Testis (tissue), 3 donors: ENCODE data around the gene HPD. TPM values are rescaled to one million over a fixed set of nuclear protein-coding genes. Genes with fewer than 3 reads are reported as not detected.
"Not testable (repeated sequence)": the region's sequence is repeated elsewhere in the genome, so short reads cannot be mapped to it uniquely, and the experiment has no call there.

ENCODE experiments used
- DNase-seq: peaks from one replicate; pipeline ENCODE4 v3.0.0-alpha.2; 2019
- H3K27ac ChIP-seq, 2 donors: fragments of 200-600 bp; sonication (generic); one replicate each; pipeline ENCODE4 v1.5.1; 2019
- H3K27me3 ChIP-seq: fragments of 200-600 bp; sonication (generic); one replicate; pipeline ENCODE4 v1.5.1; 2019
- H3K36me3 ChIP-seq: fragments of 200-600 bp; sonication (generic); one replicate; pipeline ENCODE4 v1.5.1; 2017; ENCODE audit warnings: low read depth; ENCODE audit errors: missing control alignments
- H3K4me1 ChIP-seq: fragments of 200-600 bp; sonication (generic); one replicate; pipeline ENCODE4 v1.5.1; 2019
- H3K4me3 ChIP-seq, 2 donors: fragments of 200-600 bp; sonication (generic); one replicate each; pipeline ENCODE4 v1.5.1; 2017 to 2019
- H3K9me3 ChIP-seq: fragments of 200-600 bp; sonication (generic); one replicate; pipeline ENCODE4 v1.5.1; 2017
- CTCF ChIP-seq, 3 experiments: fragments of 450-650 bp in 2 of 3; fragments of 200-600 bp in 1 of 3; sonication (generic) in 1 of 3; IDR thresholded peaks; one replicate each; pipeline ENCODE4 v1.5.1; 2016 to 2019; ENCODE audit warnings: antibody characterized with exemption in 3 of 3, mild to moderate bottlenecking in 2 of 3, moderate library complexity in 1 of 3
- POLR2A ChIP-seq: fragments of 450-650 bp; IDR thresholded peaks from one replicate; pipeline ENCODE4 v1.6.1; 2017; ENCODE audit warnings: antibody characterized with exemption, mild to moderate bottlenecking, moderate library complexity
- WGBS, 2 donors: methylation state at CpG; one replicate each; pipeline ENCODE4 v1.1.5; 2018; 5-methylcytosine and 5-hydroxymethylcytosine counted together
- intact Hi-C: fragments of 100-400 bp; cut with DNase I; formaldehyde crosslinking; loops from one replicate; pipeline ENCODE4 v1.15.1; 2023; ENCODE audit warnings: low total_unique reads
- polyA plus RNA-seq: library from polyadenylated mRNA; stranded (reverse); fragments of 350-450 nt; fragmentation: Illumina TruSeq; extraction: RNeasy Lipid Tissue Mini Kit (QIAGEN cat#74804); gene quantifications from one replicate; pipeline ENCODE4 v1.2.3, GENCODE V29; 2014; ENCODE audit warnings: low read depth, low replicate concordance; ENCODE audit not compliant: insufficient read depth
- total RNA-seq, 2 donors: library from RNA; depleted of rRNA; stranded (reverse); fragments of >200 nt; gene quantifications; one replicate each; pipeline ENCODE4 v1.2.3, GENCODE V29; 2016

HPD gene
- total and polyA plus RNA-seq, 3 donors from 2014 or later, result 5.9 to 11.6 (median 10.6) TPM

GRCh38 chr12:121898287-121898686 is 39.6 kb upstream of the HPD start:
- 75 to 88% methylated on average over 5 of the region's 5 CpGs for WGBS, 2 donors
- no peak overlapping the region for H3K4me3 ChIP-seq
- intact Hi-C loops, result no loop called here

GRCh38 chr12:121894633-121895032 is 36.0 kb upstream of the HPD start:
- Histone ChIP-seq H3K36me3 (no peaks in the 10 kb centered on the region), H3K27me3 (no peaks in the 10 kb centered on the region), H3K27ac (no peak overlapping the region), H3K4me1 (peaks cover 9% of the 10 kb centered on the region), H3K4me3 (no peak overlapping the region), H3K9me3 (no peaks in the 10 kb centered on the region)
- peak; percentile 39 for DNase-seq
- intact Hi-C loops, result no loop called here
- 49 to 78% methylated on average over 7 of the region's 7 CpGs for WGBS, 2 donors
- TF ChIP-seq CTCF (IDR thresholded peaks at IDR 0.05) (peak in 1 of 3 experiments; percentile 22), POLR2A (no peak)

More at GRCh38 chr12:121898287-121898686, 39.6 kb upstream of the HPD start:
- H3K27me3 ChIP-seq, result no peaks in the 10 kb centered on the region
- DNase-seq, result no peak
- H3K36me3 ChIP-seq, result no peaks in the 10 kb centered on the region
- peaks cover 3% of the 10 kb centered on the region for H3K4me1 ChIP-seq
- no peaks in the 10 kb centered on the region for H3K9me3 ChIP-seq
- H3K27ac ChIP-seq, result no peak overlapping the region
- no peak for TF ChIP-seq POLR2A
- no peak for TF ChIP-seq CTCF (IDR thresholded peaks at IDR 0.05)

GRCh38 chr12:121893961-121894460 is 35.4 kb upstream of the HPD start:
- H3K27me3 ChIP-seq, result no peaks in the 10 kb centered on the region
- 39 to 71% methylated on average over 1 of the region's 1 CpG for WGBS, 2 donors
- H3K9me3 ChIP-seq, result no peaks in the 10 kb centered on the region
- TF ChIP-seq CTCF (IDR thresholded peaks at IDR 0.05) (no peak), POLR2A (no peak)
- H3K4me3 ChIP-seq, result no peak overlapping the region
- DNase-seq, result no peak
- H3K36me3 ChIP-seq, result no peaks in the 10 kb centered on the region
- no peak overlapping the region for H3K27ac ChIP-seq
- intact Hi-C loops, result no loop called here
- H3K4me1 ChIP-seq, result peaks cover 14% of the 10 kb centered on the region

DNA sequence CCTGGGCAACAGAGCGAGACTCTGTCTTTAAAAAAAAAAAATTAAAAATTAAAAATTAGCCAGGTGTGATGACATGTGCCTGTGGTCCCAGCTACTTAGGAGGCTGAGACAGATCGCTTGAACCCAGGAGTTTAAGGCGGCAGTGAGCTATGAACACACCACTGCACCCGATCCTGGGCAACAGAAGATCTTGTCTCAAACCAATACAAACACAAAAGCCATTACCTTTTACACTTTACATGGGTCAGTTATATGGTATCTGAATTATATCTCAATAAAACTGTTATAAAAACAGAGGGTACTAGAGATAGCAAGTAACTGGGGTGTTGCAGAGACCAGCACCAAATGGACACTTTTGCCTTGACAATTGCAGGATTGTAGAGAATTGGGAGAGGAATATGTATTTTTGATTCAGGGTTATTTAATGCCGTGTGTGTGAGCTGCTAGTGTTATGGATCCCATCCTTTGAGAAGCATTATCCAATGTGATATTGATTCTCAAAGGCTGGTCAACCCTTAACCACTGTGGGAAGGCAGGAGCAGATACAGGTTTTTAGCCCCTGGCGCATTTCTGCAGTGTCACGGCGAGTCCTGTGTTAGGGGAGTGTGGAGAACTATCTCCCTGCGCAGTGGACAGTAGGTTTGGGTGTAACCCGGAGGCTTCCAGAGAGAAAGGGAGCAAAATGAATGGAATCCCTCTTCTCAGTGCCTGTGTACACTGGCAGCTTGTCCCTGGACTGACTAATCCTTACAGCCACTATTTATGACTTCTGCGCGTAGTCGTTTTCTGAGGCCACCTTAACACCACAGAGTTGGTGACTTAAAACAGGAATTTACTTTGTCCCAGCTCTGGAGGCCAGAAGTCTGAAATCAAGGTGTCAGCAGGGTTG is 34.3 kb upstream of the HPD start:
- intact Hi-C loops, result no loop called here
- no peak for DNase-seq

DNA sequence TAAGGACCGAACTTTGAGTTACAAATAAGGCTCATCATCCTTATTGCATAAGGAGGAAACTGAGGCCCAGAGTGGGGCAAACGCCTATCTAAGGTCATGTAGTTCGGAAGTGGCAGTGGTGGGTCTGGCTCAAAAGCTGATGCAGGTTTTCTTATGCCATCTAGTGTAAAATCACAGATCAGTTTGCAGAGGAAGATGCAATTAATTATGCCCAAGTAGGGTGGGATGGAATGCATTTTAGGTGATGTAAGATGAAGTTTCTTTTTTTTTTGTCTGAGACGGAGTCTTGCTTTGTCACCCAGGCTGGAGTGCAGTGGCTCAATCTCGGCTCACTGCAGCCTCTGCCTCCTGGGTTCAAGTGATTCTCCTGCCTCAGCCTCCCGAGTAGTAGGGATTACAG is 31.0 kb upstream of the HPD start:
- H3K27ac ChIP-seq, H3K9me3 ChIP-seq, H3K36me3 ChIP-seq, intact Hi-C loops, H3K27me3 ChIP-seq, DNase-seq: not testable (repeated sequence)
- Histone ChIP-seq H3K4me3 (peak overlapping the region; percentile 71 to 84), H3K4me1 (peaks cover 14% of the 10 kb centered on the region)
- 42 to 51% methylated on average over 6 of the region's 6 CpGs for WGBS, 2 donors

More for the DNA sequence above, 34.3 kb upstream of the HPD start:
- 87 to 90% methylated on average over 10 to 13 of the region's 13 CpGs for WGBS, 2 donors
- Histone ChIP-seq H3K27ac (no peak overlapping the region), H3K9me3 (no peaks in the 10 kb centered on the region), H3K4me3 (no peak overlapping the region), H3K36me3 (no peaks in the 10 kb centered on the region), H3K4me1 (peaks cover 14% of the 10 kb centered on the region), H3K27me3 (no peaks in the 10 kb centered on the region)
- TF ChIP-seq POLR2A, result no peak
- TF ChIP-seq CTCF (IDR thresholded peaks at IDR 0.05), result no peak
